NCI-H774 (cell line): Measurements from ENCODE around the gene FAM180A.
"Not testable (repeated sequence)": the region's sequence is repeated elsewhere in the genome, so short reads cannot be mapped to it uniquely, and the experiment has no call there.

ENCODE experiments used
- DNase-seq: peaks from one replicate; lab custom pipeline; 2025; lab: John Stamatoyannopoulos, UW

Gene FAM180A

GRCh38 chr7:135713836-135714470, 34.7 kb downstream of the FAM180A start:
- no peak for DNase-seq

- no peak for DNase-seq
Measured at GRCh38 chr7:135712796-135713195, 35.8 kb downstream of the FAM180A start.

GRCh38 chr7:135712182-135712782, 36.3 kb downstream of the FAM180A start:
- DNase-seq = no peak

GRCh38 chr7:135711139-135711469, 37.5 kb downstream of the FAM180A start:
- DNase-seq = no peak

- no peak for DNase-seq
Measured at GRCh38 chr7:135710417-135711138, 38.0 kb downstream of the FAM180A start.

GRCh38 chr7:135709508-135709907, 39.1 kb downstream of the FAM180A start:
- DNase-seq = no peak

- no peak for DNase-seq
Measured at GRCh38 chr7:135708041-135708440, 40.6 kb downstream of the FAM180A start.

GRCh38 chr7:135707570-135707966, 41.0 kb downstream of the FAM180A start:
- DNase-seq = no peak

GRCh38 chr7:135706858-135707569, 41.6 kb downstream of the FAM180A start:
- no peak for DNase-seq

GRCh38 chr7:135706038-135706742, 42.4 kb downstream of the FAM180A start:
- DNase-seq = no peak

- no peak for DNase-seq
Measured at GRCh38 chr7:135704698-135705097, 43.9 kb downstream of the FAM180A start.

- no peak for DNase-seq
Measured at GRCh38 chr7:135704074-135704473, 44.5 kb downstream of the FAM180A start.

- DNase-seq = no peak
Measured at GRCh38 chr7:135697276-135698049, 51.1 kb downstream of the FAM180A start.

- DNase-seq = no peak
Measured at GRCh38 chr7:135693558-135693957, 55.1 kb downstream of the FAM180A start.

GRCh38 chr7:135692606-135693005, 56.0 kb downstream of the FAM180A start:
- DNase-seq = not testable (repeated sequence)

GRCh38 chr7:135692055-135692454, 56.6 kb downstream of the FAM180A start:
- no peak for DNase-seq

GRCh38 chr7:135690566-135690965, 58.0 kb downstream of the FAM180A start:
- no peak for DNase-seq

GRCh38 chr7:135687466-135687865, 61.1 kb downstream of the FAM180A start:
- DNase-seq = no peak

GRCh38 chr7:135685306-135686084, 63.1 kb downstream of the FAM180A start:
- no peak for DNase-seq

- DNase-seq = no peak
Measured at GRCh38 chr7:135684699-135685098, 63.9 kb downstream of the FAM180A start.

GRCh38 chr7:135684136-135684535, 64.5 kb downstream of the FAM180A start:
- DNase-seq = no peak
